ENCODE measurements around the gene OR2F2.

The OR2F2 gene

DNA sequence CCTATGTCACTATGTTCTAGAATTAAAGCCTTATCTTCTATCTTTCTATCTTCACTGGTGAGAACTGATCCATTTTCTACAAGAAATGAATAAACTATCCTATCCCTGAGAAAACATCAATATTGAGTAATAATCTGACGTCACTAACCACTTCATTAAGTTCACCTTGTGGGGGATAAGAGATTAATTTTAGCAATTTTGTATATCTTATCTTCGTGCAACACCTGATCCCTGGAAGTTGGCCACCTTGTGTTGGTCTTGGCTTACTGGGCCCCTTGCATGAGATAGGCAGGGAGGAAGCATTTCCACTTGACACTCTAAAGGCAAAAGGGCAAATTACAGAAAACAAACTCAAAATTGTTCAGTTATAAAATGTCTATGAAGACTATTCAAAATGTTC, 45.0 kb downstream of the OR2F2 start:
- DNase-seq (ENCODE audit: low spot score): no peak

DNA sequence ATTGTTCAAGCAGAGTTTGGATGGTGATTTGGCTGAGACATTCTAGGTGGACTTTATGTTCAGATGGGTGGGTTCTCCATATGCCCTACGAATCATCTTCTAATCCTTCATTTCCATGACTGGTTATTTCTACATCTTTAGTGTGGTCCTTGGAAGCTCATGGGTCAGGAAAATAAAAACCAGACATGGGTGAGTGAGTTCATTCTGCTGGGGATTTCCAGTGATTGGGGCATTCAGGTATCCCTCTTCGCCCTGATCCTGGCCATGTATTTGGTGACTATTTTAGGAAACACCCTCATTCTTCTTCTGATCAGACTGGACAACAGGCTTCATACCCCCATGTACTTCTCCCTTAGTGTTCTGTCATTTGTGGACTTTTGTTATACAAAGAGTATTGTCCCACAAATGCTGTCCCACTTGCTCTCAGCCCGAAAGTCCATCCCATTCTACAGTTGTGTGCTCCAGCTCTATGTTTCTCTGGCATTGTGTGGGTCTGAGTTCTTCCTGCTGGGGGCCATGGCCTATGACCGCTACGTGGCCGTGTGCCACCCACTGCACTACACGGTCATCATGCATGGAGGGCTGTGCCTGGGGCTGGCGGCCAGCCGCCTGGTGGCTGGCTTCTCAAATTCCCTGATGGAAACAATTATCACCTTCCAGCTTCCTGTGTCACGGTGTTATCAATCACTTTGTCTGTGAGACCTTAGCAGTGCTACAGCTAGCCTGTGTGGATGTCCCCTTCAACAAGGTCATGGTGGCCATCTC, 45.9 kb downstream of the OR2F2 start:
- DNase-seq (ENCODE audit: low spot score): no peak

DNA sequence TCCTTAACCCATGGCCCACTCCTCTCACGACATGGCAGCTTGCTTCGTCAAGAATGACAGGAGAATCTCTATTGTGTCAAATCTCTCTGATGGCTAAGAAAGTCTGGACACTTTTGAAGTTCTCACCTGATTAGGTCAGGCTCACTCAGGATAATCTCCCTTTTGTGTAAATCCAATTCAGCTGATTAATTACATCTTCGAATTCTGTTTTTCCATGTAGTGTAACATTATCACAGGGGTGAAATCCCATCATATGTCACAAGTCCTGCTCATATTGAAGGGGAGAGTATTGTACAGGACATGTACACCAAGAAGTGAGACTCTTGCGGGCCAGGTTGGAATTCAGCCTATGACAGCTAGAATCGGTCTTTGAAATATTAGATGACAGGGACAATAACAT, 48.9 kb downstream of the OR2F2 start:
- no peak for DNase-seq (ENCODE audit: low spot score)
